Measurements from ENCODE around the gene NKX2-4.

DNA sequence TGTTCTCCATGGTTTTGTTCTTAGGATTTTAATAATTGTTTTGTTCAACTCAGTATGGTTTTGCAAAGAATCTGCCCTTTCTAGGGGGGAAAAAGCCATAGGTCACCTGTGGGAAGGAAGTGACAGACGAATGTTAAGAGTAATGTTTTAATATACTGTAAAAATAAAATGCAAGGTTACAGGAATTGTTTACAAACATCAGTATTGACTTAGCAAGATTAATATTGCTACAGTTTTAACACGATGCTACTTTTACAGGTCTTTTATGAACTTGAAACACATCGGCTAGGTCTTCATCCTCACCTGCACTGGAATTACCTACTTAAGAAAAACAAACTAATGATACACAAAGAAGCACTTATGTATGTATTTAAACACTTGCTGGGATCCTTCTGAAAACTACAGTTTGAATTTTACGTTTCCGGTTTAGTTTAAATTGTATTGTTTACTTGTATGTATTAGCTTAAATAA, 1.7 kb upstream of the NKX2-4 start:
- no peak for TF ChIP-seq EP300 (IDR thresholded peaks at IDR 0.05; ENCODE audit: borderline replicate concordance)
- TF ChIP-seq NFIC (IDR thresholded peaks at IDR 0.05) = no peak
- TF ChIP-seq, protein P1, sequence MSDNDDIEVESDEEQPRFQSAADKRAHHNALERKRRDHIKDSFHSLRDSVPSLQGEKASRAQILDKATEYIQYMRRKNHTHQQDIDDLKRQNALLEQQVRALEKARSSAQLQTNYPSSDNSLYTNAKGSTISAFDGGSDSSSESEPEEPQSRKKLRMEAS (IDR thresholded peaks at IDR 0.05) = no peak
- TF ChIP-seq CREB1 (IDR thresholded peaks at IDR 0.05; ENCODE audit: low read depth) = no peak
- TF ChIP-seq TAF1 (IDR thresholded peaks at IDR 0.05; ENCODE audit: low read depth) = no peak
- TF ChIP-seq, protein P2, sequence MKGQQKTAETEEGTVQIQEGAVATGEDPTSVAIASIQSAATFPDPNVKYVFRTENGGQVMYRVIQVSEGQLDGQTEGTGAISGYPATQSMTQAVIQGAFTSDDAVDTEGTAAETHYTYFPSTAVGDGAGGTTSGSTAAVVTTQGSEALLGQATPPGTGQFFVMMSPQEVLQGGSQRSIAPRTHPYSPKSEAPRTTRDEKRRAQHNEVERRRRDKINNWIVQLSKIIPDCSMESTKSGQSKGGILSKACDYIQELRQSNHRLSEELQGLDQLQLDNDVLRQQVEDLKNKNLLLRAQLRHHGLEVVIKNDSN (IDR thresholded peaks at IDR 0.05) = no peak
- no peak for TF ChIP-seq EGR1 (IDR thresholded peaks at IDR 0.05)
- TF ChIP-seq TCF12 (IDR thresholded peaks at IDR 0.05; ENCODE audit: low read depth) = no peak
- no peak for TF ChIP-seq CEBPB (IDR thresholded peaks at IDR 0.05)
- TF ChIP-seq, protein P3, sequence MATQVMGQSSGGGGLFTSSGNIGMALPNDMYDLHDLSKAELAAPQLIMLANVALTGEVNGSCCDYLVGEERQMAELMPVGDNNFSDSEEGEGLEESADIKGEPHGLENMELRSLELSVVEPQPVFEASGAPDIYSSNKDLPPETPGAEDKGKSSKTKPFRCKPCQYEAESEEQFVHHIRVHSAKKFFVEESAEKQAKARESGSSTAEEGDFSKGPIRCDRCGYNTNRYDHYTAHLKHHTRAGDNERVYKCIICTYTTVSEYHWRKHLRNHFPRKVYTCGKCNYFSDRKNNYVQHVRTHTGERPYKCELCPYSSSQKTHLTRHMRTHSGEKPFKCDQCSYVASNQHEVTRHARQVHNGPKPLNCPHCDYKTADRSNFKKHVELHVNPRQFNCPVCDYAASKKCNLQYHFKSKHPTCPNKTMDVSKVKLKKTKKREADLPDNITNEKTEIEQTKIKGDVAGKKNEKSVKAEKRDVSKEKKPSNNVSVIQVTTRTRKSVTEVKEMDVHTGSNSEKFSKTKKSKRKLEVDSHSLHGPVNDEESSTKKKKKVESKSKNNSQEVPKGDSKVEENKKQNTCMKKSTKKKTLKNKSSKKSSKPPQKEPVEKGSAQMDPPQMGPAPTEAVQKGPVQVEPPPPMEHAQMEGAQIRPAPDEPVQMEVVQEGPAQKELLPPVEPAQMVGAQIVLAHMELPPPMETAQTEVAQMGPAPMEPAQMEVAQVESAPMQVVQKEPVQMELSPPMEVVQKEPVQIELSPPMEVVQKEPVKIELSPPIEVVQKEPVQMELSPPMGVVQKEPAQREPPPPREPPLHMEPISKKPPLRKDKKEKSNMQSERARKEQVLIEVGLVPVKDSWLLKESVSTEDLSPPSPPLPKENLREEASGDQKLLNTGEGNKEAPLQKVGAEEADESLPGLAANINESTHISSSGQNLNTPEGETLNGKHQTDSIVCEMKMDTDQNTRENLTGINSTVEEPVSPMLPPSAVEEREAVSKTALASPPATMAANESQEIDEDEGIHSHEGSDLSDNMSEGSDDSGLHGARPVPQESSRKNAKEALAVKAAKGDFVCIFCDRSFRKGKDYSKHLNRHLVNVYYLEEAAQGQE (IDR thresholded peaks at IDR 0.05; ENCODE audit: low read depth) = no peak
- TF ChIP-seq RAD21 (IDR thresholded peaks at IDR 0.05; ENCODE audit: low read depth) = no peak
- TF ChIP-seq TEAD4 (IDR thresholded peaks at IDR 0.05) = no peak
- no peak for TF ChIP-seq YY1 (IDR thresholded peaks at IDR 0.05; ENCODE audit: low read depth)
- TF ChIP-seq FOXM1 (IDR thresholded peaks at IDR 0.05; ENCODE audit: borderline replicate concordance, low read depth) = no peak

All from Ishikawa (cell line).